ENCODE data around the gene SMURF1. TPM values are rescaled to one million over a fixed set of nuclear protein-coding genes. Genes with fewer than 3 reads are reported as not detected.
"Not testable (repeated sequence)": the region's sequence is repeated elsewhere in the genome, so short reads cannot be mapped to it uniquely, and the experiment has no call there.

SMURF1 gene
- total RNA-seq: 10 to 100 TPM; 25.0 to 27.2 TPM
- long read RNA-seq, donor 1, full-length matches to known transcripts: 1 of 7 reads
- long read RNA-seq, donor 1, partial matches to known transcripts: 2 of 7 reads
- long read RNA-seq, donor 1, other reads (novel, unspliced or antisense): 4 of 7 reads
- long read RNA-seq, donor 2, partial matches to known transcripts: 0 of 7 reads
- long read RNA-seq, donor 2, other reads (novel, unspliced or antisense): 7 of 7 reads

- peak; percentile 89 for DNase-seq (ENCODE audit: low spot score)
- intact Hi-C loops (cut with DNase I): loop anchor here (5.0 to 10.0 kb wide), 3 partner anchors 112 to 1051 kb away; no protein-coding TSS in a partner anchor
These were observed at the start of gene SMURF1 for GRCh38 chr7:99143853-99144672. SMURF1 (minus strand) TSS chr7:99144108; CDS start chr7:99143780, 328 bp downstream.

GRCh38 chr7:99191869-99192596 lies 48.1 kb upstream of the SMURF1 start:
- no peak for DNase-seq (ENCODE audit: low spot score)
- intact Hi-C loops (cut with DNase I): no loop called here

GRCh38 chr7:99190359-99191009 lies 46.6 kb upstream of the SMURF1 start:
- intact Hi-C loops (cut with DNase I): no loop called here
- DNase-seq (ENCODE audit: low spot score): peak; percentile 55

GRCh38 chr7:99189222-99189621 lies 45.3 kb upstream of the SMURF1 start:
- DNase-seq (ENCODE audit: low spot score): peak; percentile 5
- intact Hi-C loops (cut with DNase I): no loop called here

- DNase-seq (ENCODE audit: low spot score): peak; percentile 49
- intact Hi-C loops (cut with DNase I): no loop called here
These were observed 44.3 kb upstream of the SMURF1 start for GRCh38 chr7:99188221-99188620.

GRCh38 chr7:99184532-99185218 lies 40.8 kb upstream of the SMURF1 start:
- intact Hi-C loops (cut with DNase I): no loop called here
- DNase-seq (ENCODE audit: low spot score): peak; percentile 37

GRCh38 chr7:99180067-99180650 lies 36.3 kb upstream of the SMURF1 start:
- peak; percentile 17 for DNase-seq (ENCODE audit: low spot score)
- intact Hi-C loops (cut with DNase I): no loop called here

- intact Hi-C loops (cut with DNase I): no loop called here
- DNase-seq (ENCODE audit: low spot score): no peak
These were observed 33.3 kb upstream of the SMURF1 start for GRCh38 chr7:99177165-99177564.

GRCh38 chr7:99173787-99174186 lies 29.9 kb upstream of the SMURF1 start:
- intact Hi-C loops (cut with DNase I): no loop called here
- no peak for DNase-seq (ENCODE audit: low spot score)

- intact Hi-C loops (cut with DNase I): no loop called here
- DNase-seq (ENCODE audit: low spot score): no peak
These were observed 27.8 kb upstream of the SMURF1 start for GRCh38 chr7:99171731-99172130.

- intact Hi-C loops (cut with DNase I): no loop called here
- no peak for DNase-seq (ENCODE audit: low spot score)
These were observed 26.8 kb upstream of the SMURF1 start for GRCh38 chr7:99170730-99171074.

- no peak for DNase-seq (ENCODE audit: low spot score)
- intact Hi-C loops (cut with DNase I): no loop called here
These were observed 26.3 kb upstream of the SMURF1 start for GRCh38 chr7:99170065-99170729.

GRCh38 chr7:99167072-99167471 lies 23.2 kb upstream of the SMURF1 start:
- no peak for DNase-seq (ENCODE audit: low spot score)
- intact Hi-C loops (cut with DNase I): no loop called here

GRCh38 chr7:99165816-99166215 lies 21.9 kb upstream of the SMURF1 start:
- no peak for DNase-seq (ENCODE audit: low spot score)
- intact Hi-C loops (cut with DNase I): no loop called here

GRCh38 chr7:99163669-99164068 lies 19.8 kb upstream of the SMURF1 start:
- intact Hi-C loops (cut with DNase I); DNase-seq (ENCODE audit: low spot score): not testable (repeated sequence)

- intact Hi-C loops (cut with DNase I): no loop called here
- no peak for DNase-seq (ENCODE audit: low spot score)
These were observed 12.7 kb upstream of the SMURF1 start for GRCh38 chr7:99156649-99157048.

- intact Hi-C loops (cut with DNase I): no loop called here
- DNase-seq (ENCODE audit: low spot score): no peak
These were observed 11.3 kb upstream of the SMURF1 start for GRCh38 chr7:99155211-99155610.

GRCh38 chr7:99146979-99147378 lies 3.1 kb upstream of the SMURF1 start:
- intact Hi-C loops (cut with DNase I): loop anchor here (5.0 to 10.0 kb wide), 3 partner anchors 95 to 1048 kb away; no protein-coding TSS in a partner anchor

More at GRCh38 chr7:99146979-99147378, 3.1 kb upstream of the SMURF1 start:
- no peak for DNase-seq (ENCODE audit: low spot score)
